ENCODE measurements around the gene KLHL29. TPM values are rescaled to one million over a fixed set of nuclear protein-coding genes. Genes with fewer than 3 reads are reported as not detected.

KLHL29 gene
- total RNA-seq, 1 donor from 2014 or later = 12.9 TPM

GRCh38 chr2:23499439-23499838, 114.5 kb downstream of the KLHL29 start:
- intact Hi-C loops (cut with DNase I) = no loop called here
- no peaks in the 10 kb centered on the region for H3K36me3 ChIP-seq
- no peaks in the 10 kb centered on the region for H3K27me3 ChIP-seq (ENCODE audit: low read depth)
- peaks cover 33% of the 10 kb centered on the region for H3K4me1 ChIP-seq
- H3K4me3 ChIP-seq = no peak overlapping the region
- TF ChIP-seq, protein P1, sequence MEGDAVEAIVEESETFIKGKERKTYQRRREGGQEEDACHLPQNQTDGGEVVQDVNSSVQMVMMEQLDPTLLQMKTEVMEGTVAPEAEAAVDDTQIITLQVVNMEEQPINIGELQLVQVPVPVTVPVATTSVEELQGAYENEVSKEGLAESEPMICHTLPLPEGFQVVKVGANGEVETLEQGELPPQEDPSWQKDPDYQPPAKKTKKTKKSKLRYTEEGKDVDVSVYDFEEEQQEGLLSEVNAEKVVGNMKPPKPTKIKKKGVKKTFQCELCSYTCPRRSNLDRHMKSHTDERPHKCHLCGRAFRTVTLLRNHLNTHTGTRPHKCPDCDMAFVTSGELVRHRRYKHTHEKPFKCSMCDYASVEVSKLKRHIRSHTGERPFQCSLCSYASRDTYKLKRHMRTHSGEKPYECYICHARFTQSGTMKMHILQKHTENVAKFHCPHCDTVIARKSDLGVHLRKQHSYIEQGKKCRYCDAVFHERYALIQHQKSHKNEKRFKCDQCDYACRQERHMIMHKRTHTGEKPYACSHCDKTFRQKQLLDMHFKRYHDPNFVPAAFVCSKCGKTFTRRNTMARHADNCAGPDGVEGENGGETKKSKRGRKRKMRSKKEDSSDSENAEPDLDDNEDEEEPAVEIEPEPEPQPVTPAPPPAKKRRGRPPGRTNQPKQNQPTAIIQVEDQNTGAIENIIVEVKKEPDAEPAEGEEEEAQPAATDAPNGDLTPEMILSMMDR (IDR thresholded peaks at IDR 0.05) = no peak
- ATAC-seq (peak in 1 of 2 donors; percentile 22), DNase-seq (no peak)
- H3K9me3 ChIP-seq = no peaks in the 10 kb centered on the region
- H3K27ac ChIP-seq = no peak overlapping the region

DNA sequence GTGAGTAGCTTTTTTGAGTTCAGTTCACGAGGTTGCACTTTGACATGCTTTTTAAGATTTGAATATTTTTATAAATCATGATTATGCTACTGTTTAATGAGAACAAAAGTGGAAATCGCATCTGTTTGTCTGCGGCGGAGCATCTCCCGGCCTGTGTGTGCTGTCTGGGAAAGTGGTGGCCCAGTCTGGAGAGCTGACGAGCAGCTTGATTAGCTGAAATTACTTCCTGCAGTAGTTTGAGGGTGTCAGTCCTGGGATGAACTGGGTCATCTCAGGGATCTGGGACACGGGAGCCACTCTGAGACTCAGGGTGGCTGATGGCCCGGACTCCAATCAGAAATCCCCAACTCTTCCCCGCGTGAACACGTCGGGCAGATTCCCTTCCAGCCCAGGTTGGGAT, 115.9 kb downstream of the KLHL29 start:
- ATAC-seq (no peak), DNase-seq (no peak)
- Histone ChIP-seq H3K36me3 (no peaks in the 10 kb centered on the region), H3K27me3 (ENCODE audit: low read depth) (no peaks in the 10 kb centered on the region), H3K27ac (no peak overlapping the region), H3K4me1 (peaks cover 35% of the 10 kb centered on the region), H3K9me3 (no peaks in the 10 kb centered on the region), H3K4me3 (no peak overlapping the region)
- TF ChIP-seq, protein P1 (IDR thresholded peaks at IDR 0.05) = no peak
- intact Hi-C loops (cut with DNase I) = no loop called here

DNA sequence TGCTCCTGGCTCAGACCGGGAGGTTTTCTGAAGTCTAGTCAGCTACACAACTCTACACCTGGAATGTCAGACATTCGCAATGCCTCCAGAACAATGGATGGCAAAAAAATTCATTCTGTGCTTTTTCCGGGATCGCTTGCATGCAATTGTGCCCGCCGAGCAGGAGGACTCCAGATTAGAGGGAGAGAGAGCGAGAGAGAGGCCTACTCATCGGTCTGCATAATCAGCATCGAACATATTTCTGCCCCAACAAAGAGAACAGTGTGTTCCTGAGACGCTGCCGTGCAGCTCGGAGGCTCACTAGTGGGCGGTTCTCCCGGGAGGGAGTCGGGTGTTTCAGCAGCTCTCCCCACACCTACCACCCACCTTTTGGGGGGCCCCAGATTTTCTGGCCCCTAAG, 117.1 kb downstream of the KLHL29 start:
- Histone ChIP-seq H3K27me3 (ENCODE audit: low read depth) (no peaks in the 10 kb centered on the region), H3K4me1 (peaks cover 35% of the 10 kb centered on the region), H3K4me3 (no peak overlapping the region), H3K9me3 (no peaks in the 10 kb centered on the region), H3K36me3 (no peaks in the 10 kb centered on the region), H3K27ac (no peak overlapping the region)
- DNase-seq = no peak
- peak in 1 of 2 donors; percentile 29 for ATAC-seq
- TF ChIP-seq, protein P1 (IDR thresholded peaks at IDR 0.05) = no peak
- intact Hi-C loops (cut with DNase I) = no loop called here

GRCh38 chr2:23503097-23503496, 118.1 kb downstream of the KLHL29 start:
- no peak for ATAC-seq
- Histone ChIP-seq H3K27me3 (ENCODE audit: low read depth) (no peaks in the 10 kb centered on the region), H3K9me3 (no peaks in the 10 kb centered on the region), H3K4me3 (no peak overlapping the region), H3K4me1 (peaks cover 36% of the 10 kb centered on the region), H3K27ac (no peak overlapping the region), H3K36me3 (no peaks in the 10 kb centered on the region)
- intact Hi-C loops (cut with DNase I) = no loop called here
- DNase-seq = peak; percentile 22
- TF ChIP-seq, protein P1 (IDR thresholded peaks at IDR 0.05) = no peak

- DNase-seq (peak; percentile 18), ATAC-seq (no peak)
- intact Hi-C loops (cut with DNase I) = no loop called here
- Histone ChIP-seq H3K27ac (no peak overlapping the region), H3K36me3 (no peaks in the 10 kb centered on the region), H3K9me3 (no peaks in the 10 kb centered on the region), H3K27me3 (ENCODE audit: low read depth) (no peaks in the 10 kb centered on the region), H3K4me3 (no peak overlapping the region), H3K4me1 (peaks cover 33% of the 10 kb centered on the region)
- TF ChIP-seq, protein P1 (IDR thresholded peaks at IDR 0.05) = no peak
These were observed 118.7 kb downstream of the KLHL29 start for GRCh38 chr2:23503682-23504081.

DNA sequence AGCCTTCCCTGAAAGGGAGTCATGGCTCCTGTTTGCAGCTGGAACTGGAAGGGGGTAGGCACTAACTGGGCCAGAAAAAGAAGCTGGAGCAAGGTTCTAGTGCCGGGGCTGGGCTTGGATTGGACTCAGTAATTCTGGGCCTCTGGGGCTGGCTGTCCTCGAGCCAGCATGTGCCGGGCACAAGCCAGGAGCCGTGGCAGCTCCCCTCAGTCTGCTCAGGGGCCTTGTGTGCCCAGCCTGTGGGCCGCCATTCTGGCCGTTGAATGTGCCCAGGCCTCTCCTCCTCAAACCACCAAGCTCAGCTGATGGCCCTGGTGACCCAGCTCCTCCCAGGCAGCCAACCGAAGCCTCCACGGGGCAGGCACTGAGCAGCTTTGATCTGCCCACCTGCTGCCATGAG, 119.6 kb downstream of the KLHL29 start:
- Histone ChIP-seq H3K27me3 (ENCODE audit: low read depth) (no peaks in the 10 kb centered on the region), H3K4me3 (no peak overlapping the region), H3K4me1 (peaks cover 27% of the 10 kb centered on the region), H3K36me3 (no peaks in the 10 kb centered on the region), H3K9me3 (no peaks in the 10 kb centered on the region), H3K27ac (no peak overlapping the region)
- intact Hi-C loops (cut with DNase I) = no loop called here
- no peak for ATAC-seq
- TF ChIP-seq, protein P1 (IDR thresholded peaks at IDR 0.05) = no peak
- peak; percentile 39 for DNase-seq
